GM18526 (cell line): ENCODE results near the gene KCNE3.

ENCODE experiments used
- POLR2A ChIP-seq: IDR thresholded peaks from 3 replicates; pipeline ENCODE4 v1.6.1; 2011; ENCODE audit not compliant: insufficient read length; ENCODE audit errors: extremely low read depth

The KCNE3 gene

GRCh38 chr11:74434528-74434927 is 32.8 kb downstream of the KCNE3 start:
- TF ChIP-seq POLR2A, result no peak

- TF ChIP-seq POLR2A, result no peak
These were observed 38.1 kb downstream of the KCNE3 start for GRCh38 chr11:74429205-74429604.

- no peak for TF ChIP-seq POLR2A
These were observed 39.9 kb downstream of the KCNE3 start for GRCh38 chr11:74427384-74427886.

GRCh38 chr11:74425100-74425499 is 42.2 kb downstream of the KCNE3 start:
- no peak for TF ChIP-seq POLR2A

- no peak for TF ChIP-seq POLR2A
These were observed 48.8 kb downstream of the KCNE3 start for GRCh38 chr11:74418509-74418895.

GRCh38 chr11:74417860-74418508 is 49.4 kb downstream of the KCNE3 start:
- no peak for TF ChIP-seq POLR2A

- TF ChIP-seq POLR2A, result no peak
These were observed 50.0 kb downstream of the KCNE3 start for GRCh38 chr11:74417379-74417804.

- TF ChIP-seq POLR2A, result no peak
These were observed 54.5 kb downstream of the KCNE3 start for GRCh38 chr11:74412733-74413359.

GRCh38 chr11:74412321-74412720 is 55.0 kb downstream of the KCNE3 start:
- no peak for TF ChIP-seq POLR2A

GRCh38 chr11:74409633-74410032 is 57.7 kb downstream of the KCNE3 start:
- TF ChIP-seq POLR2A, result no peak
